ENCODE data around the gene BMPR1A.

Gene BMPR1A

GRCh38 chr10:86888585-86889381, 132.4 kb downstream of the BMPR1A start:
- no peak for DNase-seq (ENCODE audit: low read depth)
- no peak for TF ChIP-seq CTCF (IDR thresholded peaks at IDR 0.05; ENCODE audit: low read depth, low read length, missing control alignments)
- no peak overlapping the region for H3K4me3 ChIP-seq (ENCODE audit: low read depth, low read length)
- in situ Hi-C loops (cut with HindIII; ENCODE audit: low sequenced_read_pairs): loop anchor here (5.0 kb wide), 1 partner anchor 186 kb away; no protein-coding TSS in a partner anchor

- in situ Hi-C loops (cut with HindIII; ENCODE audit: low sequenced_read_pairs): loop anchor here (5.0 kb wide), 1 partner anchor 188 kb away; no protein-coding TSS in a partner anchor
- no peak for DNase-seq (ENCODE audit: low read depth)
- TF ChIP-seq CTCF (IDR thresholded peaks at IDR 0.05; ENCODE audit: low read depth, low read length, missing control alignments): no peak
- H3K4me3 ChIP-seq (ENCODE audit: low read depth, low read length): no peak overlapping the region
These were observed 133.6 kb downstream of the BMPR1A start for GRCh38 chr10:86889997-86890396.

GRCh38 chr10:86898511-86898910, 142.1 kb downstream of the BMPR1A start:
- DNase-seq (ENCODE audit: low read depth): no peak
- in situ Hi-C loops (cut with HindIII; ENCODE audit: low sequenced_read_pairs): no loop called here
- no peak overlapping the region for H3K4me3 ChIP-seq (ENCODE audit: low read depth, low read length)
- TF ChIP-seq CTCF (IDR thresholded peaks at IDR 0.05; ENCODE audit: low read depth, low read length, missing control alignments): no peak

GRCh38 chr10:86899132-86899531, 142.7 kb downstream of the BMPR1A start:
- in situ Hi-C loops (cut with HindIII; ENCODE audit: low sequenced_read_pairs): no loop called here
- H3K4me3 ChIP-seq (ENCODE audit: low read depth, low read length): no peak overlapping the region
- no peak for TF ChIP-seq CTCF (IDR thresholded peaks at IDR 0.05; ENCODE audit: low read depth, low read length, missing control alignments)
- no peak for DNase-seq (ENCODE audit: low read depth)

GRCh38 chr10:86899670-86900276, 143.4 kb downstream of the BMPR1A start:
- in situ Hi-C loops (cut with HindIII; ENCODE audit: low sequenced_read_pairs): no loop called here
- no peak overlapping the region for H3K4me3 ChIP-seq (ENCODE audit: low read depth, low read length)
- DNase-seq (ENCODE audit: low read depth): peak; percentile 67
- peak; percentile 75 for TF ChIP-seq CTCF (IDR thresholded peaks at IDR 0.05; ENCODE audit: low read depth, low read length, missing control alignments)

GRCh38 chr10:86900955-86901354, 144.5 kb downstream of the BMPR1A start:
- no peak for TF ChIP-seq CTCF (IDR thresholded peaks at IDR 0.05; ENCODE audit: low read depth, low read length, missing control alignments)
- no peak for DNase-seq (ENCODE audit: low read depth)
- in situ Hi-C loops (cut with HindIII; ENCODE audit: low sequenced_read_pairs): no loop called here
- no peak overlapping the region for H3K4me3 ChIP-seq (ENCODE audit: low read depth, low read length)
